ENCODE results near the gene CCL23. TPM values are rescaled to one million over a fixed set of nuclear protein-coding genes. Genes with fewer than 3 reads are reported as not detected.
"Not testable (repeated sequence)": the region's sequence is repeated elsewhere in the genome, so short reads cannot be mapped to it uniquely, and the experiment has no call there.

Gene CCL23
- total RNA-seq, 1 experiment from 2014 or later: not detected

DNA sequence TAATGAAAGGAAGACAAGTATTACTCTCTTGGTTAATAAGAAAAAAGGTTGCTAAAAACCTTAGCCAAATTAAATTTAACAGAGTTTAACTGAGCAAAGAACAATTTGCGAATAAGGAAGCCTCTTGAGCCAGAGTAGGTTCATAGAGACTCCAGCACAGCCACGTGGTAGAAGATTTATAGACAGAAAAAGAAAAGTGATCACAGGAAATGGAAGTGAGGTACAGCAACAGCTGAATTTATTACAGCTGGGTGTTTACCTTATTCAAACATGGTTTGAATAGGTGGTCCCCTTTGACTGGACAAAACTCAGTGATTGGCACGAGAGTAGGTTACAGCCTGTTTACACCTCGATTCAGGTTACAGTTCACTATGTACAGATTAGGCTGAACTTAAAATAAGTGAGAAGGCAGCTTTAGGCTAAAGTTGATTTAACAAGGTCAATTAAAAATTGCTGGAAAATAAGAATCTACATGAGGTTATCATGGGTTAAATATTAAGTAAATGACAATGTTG, 13.1 kb downstream of the CCL23 start:
- DNase-seq (ENCODE audit: low read depth): no peak

DNA sequence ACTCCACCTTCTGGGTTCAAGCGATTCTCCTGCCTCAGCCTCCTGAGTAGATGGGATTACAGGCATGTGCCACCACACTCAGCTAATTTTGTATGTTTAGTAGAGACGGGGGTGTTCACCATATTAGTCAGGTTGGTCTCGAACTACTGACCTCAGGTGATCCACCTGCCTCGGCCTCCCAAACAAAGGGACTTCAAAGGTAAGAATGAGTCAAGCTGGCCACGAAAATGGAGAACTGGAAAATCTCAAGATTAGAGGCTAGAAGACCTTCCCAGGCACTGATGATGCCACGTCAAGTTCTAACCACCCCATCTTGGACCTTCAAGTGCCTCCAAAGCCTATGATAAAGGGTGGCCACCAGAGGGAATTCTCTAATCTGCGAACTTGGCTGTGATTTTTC, 15.1 kb downstream of the CCL23 start:
- DNase-seq (ENCODE audit: low read depth): no peak

DNA sequence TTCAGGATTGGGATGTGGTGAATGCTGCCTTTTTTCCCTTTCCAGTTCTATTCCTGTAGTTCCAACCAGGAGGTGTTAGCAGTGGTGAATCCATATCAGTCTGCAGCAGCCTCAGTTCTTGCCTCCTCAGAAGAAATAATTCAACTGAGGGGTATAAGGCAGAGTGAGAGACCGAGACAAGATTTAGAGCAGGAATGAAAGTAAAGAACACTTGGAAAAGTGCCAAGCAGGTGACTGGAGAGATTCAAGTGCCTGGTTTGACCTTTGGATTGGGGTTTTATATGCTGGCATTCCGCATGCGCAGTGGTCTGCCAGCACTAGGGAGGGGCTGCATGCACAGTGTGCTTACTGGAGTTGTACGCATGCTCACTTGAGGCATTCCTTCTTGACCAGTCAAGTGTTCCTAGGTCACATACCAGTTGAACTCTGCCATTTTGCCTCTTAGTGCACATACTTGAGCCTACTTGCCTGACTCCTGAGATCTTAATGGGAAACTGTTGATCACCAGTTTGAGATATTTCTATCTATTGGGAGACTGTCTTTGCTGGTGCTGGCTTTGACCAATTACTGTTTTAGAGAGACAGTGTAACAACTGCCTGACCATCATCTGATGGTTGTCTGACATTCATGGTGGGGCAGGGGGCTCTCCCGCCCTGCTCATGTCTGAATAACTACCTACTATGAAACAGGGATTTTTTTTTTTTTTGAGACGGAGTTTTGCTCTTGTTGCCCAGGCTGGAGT, 15.7 kb downstream of the CCL23 start:
- DNase-seq (ENCODE audit: low read depth): no peak

DNA sequence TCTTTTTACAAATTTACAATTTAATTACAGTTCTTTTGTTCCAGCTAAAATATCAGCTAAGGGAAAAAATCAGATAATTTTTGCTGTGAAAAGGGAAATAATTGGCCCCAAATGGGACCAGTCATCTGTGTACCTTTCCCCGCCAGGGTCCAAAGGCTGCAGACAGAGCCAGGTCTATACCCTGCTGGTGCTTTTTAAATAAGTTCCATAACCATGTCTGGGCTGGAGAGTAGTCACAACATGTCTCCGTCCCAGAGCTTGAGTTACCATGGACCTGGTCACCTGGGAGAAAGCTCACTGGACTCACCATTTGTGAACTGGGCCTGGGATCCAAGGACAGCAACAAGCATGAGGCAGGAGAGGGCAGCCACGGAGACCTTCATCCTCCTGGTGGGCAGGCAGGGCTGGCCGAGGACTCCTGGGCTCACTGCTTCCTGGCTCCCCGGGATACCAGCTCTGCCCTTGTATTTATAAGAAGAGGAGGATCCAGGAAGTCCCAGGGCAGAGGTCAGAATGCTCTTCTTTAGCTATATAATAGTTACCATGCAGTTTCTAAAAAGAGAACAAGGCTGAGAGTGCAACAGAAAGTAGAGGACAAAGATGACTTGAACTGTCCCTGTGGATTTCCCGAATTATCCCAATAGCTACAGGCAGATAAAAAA, 16.5 kb downstream of the CCL23 start, which contains the start of gene CCL15:
TSS of gene CCL15 (minus strand) at position 444 of the 662 bp plus-strand sequence. CDS start at position 383, 61 bp downstream.
- no peak for DNase-seq (ENCODE audit: low read depth)

DNA sequence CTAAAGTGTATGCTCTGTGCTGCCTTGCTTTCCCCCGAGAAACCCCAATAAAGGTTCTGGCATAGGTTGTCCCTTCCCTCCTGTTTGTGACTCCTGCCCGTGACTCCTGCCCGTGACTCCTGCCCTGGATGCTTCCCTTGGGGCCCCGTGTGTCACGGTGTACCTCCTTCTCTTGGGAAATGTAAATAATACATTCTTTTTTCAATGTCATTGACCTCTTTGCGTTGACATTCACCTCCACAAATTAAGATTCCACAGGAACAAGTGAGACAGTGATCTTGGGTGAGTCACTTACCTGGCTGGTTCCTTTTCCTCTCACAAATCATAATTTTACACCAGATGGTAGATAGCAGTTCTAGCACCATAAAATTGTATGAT, 17.1 kb downstream of the CCL23 start:
- no peak for DNase-seq (ENCODE audit: low read depth)

DNA sequence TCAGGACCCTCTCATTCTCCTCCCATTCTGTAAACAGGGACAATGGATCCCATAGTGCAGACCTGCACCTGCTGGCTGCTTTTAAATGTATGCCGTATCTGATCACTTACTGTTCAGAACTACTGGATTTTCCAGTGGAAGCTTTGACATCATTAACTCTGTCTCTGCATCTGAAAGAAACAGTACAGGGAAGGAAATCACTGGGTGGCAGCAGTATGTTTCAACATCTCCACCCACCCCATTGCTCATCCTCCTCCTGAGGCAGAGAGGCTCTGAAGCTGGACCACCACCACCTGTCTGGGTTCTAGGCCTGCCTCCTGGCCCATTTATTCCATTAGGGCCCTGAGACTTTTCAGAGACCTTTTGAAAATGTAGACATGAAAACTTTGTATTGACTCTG, 19.0 kb downstream of the CCL23 start:
- DNase-seq (ENCODE audit: low read depth): no peak

DNA sequence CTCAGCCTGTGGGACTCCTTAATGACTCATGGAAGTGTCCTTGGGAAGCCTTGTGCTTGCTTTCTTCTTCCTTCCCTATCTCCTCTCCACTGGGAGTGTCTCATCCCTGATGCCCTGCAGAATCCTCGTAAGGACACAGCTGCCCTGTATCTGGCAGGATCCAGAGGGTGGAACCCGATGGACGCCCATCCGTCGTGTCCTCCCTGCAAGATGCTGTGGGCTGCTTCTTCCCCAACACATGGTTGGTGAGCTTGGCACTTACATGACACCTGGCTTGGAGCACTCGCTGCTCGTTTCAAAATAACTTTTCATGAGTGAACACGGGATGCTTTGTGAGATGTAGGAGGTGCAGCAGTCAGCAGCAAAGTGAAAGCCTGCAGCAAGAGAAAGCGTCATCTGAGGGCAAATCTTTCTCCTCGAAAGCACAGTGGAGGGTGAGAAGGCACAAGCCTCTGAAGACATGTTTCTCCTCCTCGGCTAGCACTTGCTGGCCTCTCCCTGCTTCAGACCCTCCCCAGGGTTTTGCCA, 19.7 kb downstream of the CCL23 start:
- DNase-seq (ENCODE audit: low read depth): no peak

DNA sequence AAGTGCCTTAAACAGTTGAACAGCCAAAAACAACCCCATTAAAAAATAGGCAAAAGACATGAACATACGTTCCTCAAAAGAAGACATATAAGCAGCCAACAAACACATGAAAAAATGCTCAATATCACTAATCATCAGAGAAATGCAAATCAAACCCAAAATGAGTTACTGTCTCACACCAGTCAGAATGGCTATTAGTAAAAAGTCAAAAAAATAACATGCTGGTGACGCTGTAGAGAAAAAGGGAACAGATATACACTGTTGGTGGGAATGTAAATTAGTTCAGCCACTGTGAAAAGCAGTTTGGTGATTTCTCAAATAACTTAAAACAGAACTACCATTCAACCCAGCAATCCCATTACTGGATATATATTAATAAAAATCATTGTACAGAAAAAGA, 22.4 kb downstream of the CCL23 start:
- not testable (repeated sequence) for DNase-seq (ENCODE audit: low read depth)

DNA sequence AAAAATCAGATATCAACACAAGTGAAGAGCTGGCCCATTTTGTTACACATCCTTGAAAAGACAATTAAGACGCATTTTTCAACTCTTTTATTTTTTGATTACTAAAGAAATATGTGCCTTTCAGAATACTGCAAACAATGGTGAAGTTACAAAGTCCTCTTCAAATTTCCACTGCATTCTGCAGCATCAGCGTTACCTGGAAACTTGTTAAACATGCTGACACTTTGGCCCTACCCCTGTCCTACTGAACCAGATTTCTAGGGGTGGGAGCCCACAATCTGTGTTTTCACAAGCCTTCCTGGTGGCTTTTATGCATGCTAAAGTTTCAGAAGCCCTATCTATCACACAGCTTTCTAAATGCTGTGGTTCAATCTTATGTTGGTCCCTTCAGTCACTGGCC, 26.7 kb downstream of the CCL23 start:
- no peak for DNase-seq (ENCODE audit: low read depth)

DNA sequence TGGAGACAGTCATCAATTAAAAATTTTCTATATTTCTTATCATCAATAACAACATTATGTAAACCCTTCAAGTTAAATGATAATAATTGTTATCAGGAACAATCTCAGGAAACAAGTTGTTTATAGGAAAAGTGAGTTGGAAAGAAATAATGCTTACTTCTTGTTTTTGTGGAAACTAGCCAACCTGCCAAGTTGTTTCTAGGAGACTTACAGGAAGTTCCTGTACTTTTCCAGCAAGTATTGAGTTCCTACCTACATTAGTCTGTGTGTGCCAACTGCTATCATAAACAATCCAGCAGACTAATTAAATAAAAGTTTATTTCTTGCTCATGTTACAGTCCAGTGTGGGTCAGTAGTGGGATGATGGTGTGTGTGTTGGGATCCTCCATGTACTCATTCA, 29.6 kb downstream of the CCL23 start:
- DNase-seq (ENCODE audit: low read depth): no peak

DNA sequence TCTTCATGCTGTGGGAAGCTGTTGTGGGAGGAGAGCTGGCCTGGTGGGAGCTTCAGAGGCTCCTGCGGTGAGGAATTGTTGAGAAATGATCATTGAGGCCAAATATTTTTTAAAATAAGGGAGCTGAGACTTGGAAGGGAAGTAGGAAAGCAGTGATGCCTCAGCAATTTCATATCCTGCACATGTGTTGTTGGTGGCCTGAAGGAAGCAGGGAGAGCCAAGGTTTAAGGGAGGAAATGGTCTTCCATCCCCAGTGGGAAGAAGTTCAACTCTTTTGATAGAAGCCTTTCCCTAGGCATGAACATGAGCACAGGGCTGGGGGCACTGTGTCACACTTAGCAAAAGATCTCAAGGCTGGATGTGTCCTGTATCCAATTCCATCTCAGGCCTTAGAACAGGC, 31.1 kb downstream of the CCL23 start, which contains the start of gene CCL14:
TSS of gene CCL14 (minus strand) at position 87 of the 400 bp plus-strand sequence. CDS start at position 7, 80 bp downstream.
- DNase-seq (ENCODE audit: low read depth): no peak

DNA sequence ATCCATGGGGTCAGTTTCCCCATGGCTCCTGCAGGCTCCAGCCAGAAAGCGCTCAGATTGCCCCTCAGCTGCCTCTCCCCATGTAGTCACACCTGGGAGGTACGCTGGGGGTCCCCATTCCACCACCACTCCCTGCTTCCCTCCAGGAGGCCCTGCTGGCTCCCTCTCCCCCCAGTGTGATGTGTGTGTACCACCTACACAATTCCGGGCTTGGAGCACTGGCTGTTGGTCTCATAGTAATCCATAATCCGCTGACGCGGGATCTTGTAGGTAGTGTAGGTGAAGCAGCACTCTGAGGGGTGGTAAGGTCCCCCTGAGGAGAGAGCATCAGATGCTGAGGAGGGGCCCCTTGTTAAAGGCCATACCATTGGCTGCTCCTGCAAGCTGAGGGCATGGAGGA, 33.6 kb downstream of the CCL23 start:
- DNase-seq (ENCODE audit: low read depth): no peak

DNA sequence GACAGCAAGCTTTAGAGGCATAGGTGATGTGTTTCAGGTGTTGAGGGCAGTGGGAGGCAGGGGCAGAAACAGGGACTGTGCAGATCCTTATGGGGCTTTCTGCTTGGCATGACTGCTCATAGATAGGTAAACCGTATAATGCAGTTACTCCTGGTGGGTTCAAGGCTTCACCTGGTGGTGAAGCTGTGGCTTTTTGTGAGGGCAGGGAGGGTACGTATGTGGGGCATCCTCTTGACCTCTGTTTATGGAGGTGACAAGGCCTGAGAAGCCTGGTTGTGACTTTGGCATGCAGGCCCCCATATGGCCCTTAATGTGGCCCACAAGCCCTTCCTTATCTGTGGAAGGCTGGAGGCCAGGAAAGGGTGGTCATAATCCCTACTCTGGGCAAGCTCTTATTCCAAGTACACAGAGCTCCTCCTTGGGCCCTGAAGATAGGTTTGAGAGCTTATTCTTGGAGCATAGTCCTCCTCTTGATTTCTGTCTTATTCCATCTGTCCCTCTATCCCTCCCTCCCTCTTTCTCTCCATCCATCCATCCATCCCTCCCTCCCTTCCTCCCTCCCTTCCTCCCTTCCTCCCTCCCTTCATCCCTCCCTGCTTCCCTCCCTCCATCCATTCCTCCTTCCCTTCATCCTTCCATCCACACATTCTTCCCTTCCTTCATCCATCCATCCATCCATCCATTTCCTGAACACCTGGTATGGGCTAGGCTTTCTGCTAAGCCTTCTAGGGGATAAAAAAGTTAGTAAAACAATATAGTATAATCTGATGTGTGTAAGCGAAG, 35.2 kb downstream of the CCL23 start:
- no peak for DNase-seq (ENCODE audit: low read depth)

DNA sequence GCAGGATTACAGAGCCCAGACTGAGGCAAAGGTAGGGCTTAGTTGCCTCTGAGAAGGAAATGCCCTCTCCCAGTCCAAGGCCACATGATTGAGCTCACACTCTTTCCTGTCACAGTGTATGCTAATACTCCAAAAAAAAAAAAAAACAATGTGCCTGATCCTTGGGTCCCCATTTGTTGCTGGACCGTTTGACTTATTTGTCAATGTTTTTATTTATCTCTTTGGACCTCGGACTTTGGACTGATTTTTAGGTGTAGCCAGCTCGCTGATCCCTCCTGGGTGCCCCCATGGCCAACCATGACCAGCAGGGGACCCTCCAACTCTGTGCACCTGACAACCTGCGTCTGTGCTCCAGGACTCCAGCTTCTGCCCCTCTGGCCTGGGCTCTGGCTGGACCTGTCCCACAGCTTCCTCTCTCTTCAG, 35.9 kb downstream of the CCL23 start:
- DNase-seq (ENCODE audit: low read depth): no peak

DNA sequence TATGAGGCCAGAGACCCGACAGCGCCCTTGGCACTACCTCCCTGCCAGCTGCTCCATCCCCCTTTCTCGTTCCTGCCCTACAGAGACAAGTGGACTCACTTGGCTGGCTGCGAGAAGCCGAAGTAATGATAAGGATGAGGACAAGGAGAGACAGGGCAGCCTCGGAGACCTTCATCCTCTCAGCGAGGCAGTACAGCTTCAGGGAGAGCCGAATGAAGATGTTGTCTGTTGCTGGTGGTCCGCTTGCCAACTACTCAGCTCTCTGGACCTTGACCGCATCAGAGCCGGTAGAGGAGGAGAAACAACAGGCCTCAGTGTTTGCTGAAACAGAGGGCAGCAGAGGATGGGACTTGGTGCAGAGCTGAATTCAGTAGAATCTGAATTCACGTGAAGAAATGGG, 36.5 kb downstream of the CCL23 start, which contains the start of gene CCL16:
TSS of gene CCL16 (minus strand) at position 252 of the 400 bp plus-strand sequence. CDS start at position 175, 77 bp downstream.
- no peak for DNase-seq (ENCODE audit: low read depth)

DNA sequence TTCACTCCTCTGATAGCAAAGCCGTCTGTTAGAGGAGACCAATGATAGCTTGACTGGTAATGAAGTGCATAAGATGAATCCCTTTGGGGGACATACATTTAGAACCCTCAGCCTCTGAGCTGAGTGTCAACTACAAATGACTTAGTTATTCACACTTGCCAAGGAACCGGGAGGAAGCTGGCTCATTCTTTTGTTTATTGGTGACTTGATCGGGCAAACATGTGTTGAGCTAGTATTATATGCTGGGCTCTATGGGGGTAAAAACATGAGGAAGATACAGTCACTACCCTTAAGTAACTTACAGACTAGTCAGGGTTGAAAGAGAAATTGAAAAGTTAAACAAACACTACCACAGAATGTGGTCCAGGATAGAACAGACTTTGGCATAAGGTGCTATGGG, 39.4 kb downstream of the CCL23 start:
- DNase-seq (ENCODE audit: low read depth): no peak

DNA sequence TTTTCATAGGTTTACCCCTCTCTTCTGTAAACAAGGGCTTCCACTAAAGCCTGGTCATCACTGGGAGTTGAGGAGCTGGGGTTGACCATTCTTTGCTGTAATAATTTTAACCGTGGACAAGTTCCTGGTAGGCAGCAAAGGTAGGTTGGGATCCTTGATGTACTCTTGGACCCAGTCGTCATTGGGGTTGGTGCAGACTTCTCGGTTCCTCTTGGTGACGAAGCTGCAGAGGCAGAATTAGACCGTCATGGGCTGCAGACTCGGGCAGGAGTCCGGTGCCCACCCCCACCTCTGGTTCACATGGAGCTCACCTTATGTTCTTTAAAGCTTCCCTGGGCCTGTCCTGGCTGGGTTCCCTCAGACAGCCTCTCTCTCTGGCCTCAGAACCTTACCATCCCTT, 40.3 kb downstream of the CCL23 start:
- DNase-seq (ENCODE audit: low read depth): no peak

DNA sequence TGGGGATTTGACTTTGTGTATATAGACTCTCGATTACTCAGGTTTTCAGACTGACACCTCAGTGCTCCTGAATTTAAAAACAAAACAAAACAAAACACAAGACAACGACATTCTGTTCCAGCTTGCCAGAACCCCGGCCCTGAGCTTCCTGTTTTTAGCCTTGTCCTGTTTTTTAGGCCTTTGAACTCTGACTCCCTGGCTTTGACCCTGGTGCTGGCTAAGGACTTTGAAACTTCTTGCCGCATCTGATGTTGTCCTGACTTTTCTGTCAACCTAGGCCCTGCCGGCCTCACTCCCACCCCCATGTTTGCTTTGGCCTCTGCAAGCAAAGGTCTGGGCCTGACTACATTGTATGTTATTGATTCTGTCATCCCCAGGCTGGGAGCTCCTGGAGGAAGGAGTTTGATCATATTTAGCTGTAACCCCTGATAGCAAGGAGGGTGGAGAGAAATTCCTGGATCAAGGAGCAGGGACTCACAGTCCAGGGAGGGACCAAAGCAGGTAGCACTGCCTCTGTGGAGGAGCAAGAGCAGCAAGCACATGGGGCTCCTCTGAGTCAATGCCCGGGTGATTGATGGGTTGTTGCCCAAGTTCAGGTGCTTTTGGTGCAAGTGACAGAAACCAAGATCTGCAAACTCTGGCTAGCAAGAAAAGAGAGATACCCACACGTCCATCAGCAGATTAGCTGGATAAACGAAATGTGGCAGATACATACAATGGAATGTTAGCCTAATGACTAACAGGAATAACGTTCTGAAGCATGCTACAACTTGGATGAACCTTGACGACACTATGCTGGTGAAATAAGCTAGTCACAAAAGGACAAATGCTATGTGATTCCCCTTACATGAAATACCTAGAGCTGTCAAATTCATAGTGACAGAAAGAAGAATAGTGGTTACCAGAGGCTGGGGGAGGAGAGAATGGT, 44.2 kb downstream of the CCL23 start:
- DNase-seq (ENCODE audit: low read depth): no peak

DNA sequence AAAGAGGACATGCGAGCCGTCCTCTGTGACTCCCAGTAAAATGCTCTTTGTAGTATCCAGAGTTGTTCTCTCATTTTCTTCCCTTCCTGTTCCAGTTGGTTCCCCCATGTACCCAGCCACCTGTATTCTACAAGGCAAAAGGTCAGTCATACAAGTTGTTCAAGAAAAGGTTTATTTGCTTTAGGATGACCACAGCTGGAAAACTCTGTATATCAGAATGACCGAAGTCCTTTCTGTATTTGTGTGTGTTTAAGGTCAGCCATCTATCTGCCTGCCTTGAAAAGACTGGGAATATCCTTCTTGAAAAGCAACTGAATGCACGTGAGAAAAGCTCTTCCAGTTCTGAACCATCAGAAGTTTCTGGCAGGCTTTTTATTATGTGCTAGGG, 44.8 kb downstream of the CCL23 start:
- no peak for DNase-seq (ENCODE audit: low read depth)

DNA sequence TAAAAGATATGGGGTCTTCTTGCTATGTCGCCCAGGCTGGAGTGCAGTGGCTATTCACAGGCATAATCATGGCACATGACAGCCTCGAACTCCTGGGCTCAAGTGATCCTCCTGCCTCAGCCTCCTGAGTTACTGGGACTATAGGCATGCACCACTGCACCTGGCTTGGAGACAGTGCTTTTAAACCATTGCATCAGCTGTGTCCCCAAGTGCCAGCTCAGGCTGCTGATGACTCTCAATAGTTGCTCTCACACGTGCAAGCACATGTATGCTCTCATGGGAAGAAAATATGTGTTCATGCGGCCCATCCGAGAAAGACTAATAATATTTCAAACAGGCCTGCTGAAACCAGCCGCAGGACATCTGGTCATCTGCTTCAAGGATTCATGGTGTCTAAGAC, 45.2 kb downstream of the CCL23 start:
- no peak for DNase-seq (ENCODE audit: low read depth)

DNA sequence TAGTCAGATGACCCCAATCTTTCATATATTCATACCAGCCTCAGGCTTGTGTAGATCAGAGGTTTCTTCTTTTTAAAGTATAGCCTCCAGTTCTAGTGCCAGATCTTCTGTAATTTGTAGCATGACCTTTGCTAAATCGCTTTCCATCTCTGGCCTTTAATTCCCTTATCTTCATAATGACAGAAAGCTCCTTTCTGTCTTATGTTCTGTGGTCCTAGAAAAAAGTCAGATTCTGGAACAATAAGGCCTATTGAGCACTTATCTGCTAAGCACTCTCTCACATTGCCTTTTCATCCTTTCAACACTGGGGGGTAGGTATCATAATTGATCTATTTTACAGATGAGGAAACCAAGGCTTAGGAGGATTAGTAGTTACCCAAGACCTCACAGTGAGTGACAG, 45.7 kb downstream of the CCL23 start:
- DNase-seq (ENCODE audit: low read depth): no peak

Data from RPMI7951 (cell line).